H9 (cell line): ENCODE measurements around the gene C16orf78. TPM values are rescaled to one million over a fixed set of nuclear protein-coding genes. Genes with fewer than 3 reads are reported as not detected.

Source experiments
- DNase-seq: peaks from one replicate; pipeline ENCODE4 v3.0.0-alpha.2; 2017
- H2AFZ ChIP-seq: one replicate; pipeline ENCODE4 v1.6.1; 2013; ENCODE audit warnings: mild to moderate bottlenecking, low read length, control low read depth, moderate library complexity
- H2AK5ac ChIP-seq: 2 replicates; pipeline ENCODE4 v1.6.1; 2013; ENCODE audit warnings: low read length, control low read depth, mixed read lengths; ENCODE audit not compliant: insufficient read length
- H2BK120ac ChIP-seq: one replicate; pipeline ENCODE4 v1.6.1; 2013; ENCODE audit warnings: low read depth, mild to moderate bottlenecking, low read length, control low read depth, inconsistent platforms; ENCODE audit not compliant: poor library complexity, severe bottlenecking
- H2BK12ac ChIP-seq: 2 replicates; pipeline ENCODE4 v1.6.1; 2013; ENCODE audit warnings: low read length, control low read depth, mixed read lengths, low read depth; ENCODE audit not compliant: insufficient read length
- H2BK15ac ChIP-seq: 2 replicates; pipeline ENCODE4 v1.6.1; 2013; ENCODE audit warnings: low read depth, low read length, control low read depth
- H2BK20ac ChIP-seq: one replicate; pipeline ENCODE4 v1.6.1; 2013; ENCODE audit warnings: low read depth, mild to moderate bottlenecking, low read length, control low read depth, inconsistent platforms; ENCODE audit not compliant: poor library complexity, severe bottlenecking
- H2BK5ac ChIP-seq: 2 replicates; pipeline ENCODE4 v1.6.1; 2013; ENCODE audit warnings: low read length, control low read depth, mixed read lengths; ENCODE audit not compliant: insufficient read length
- H3K14ac ChIP-seq: 2 replicates; pipeline ENCODE4 v1.6.1; 2013; ENCODE audit warnings: low read length, control low read depth; ENCODE audit not compliant: insufficient read depth
- H3K18ac ChIP-seq: 2 replicates; pipeline ENCODE4 v1.6.1; 2013; ENCODE audit warnings: low read depth, mild to moderate bottlenecking, mixed read lengths, low read length, control low read depth; ENCODE audit not compliant: insufficient read length
- H3K23ac ChIP-seq: 2 replicates; pipeline ENCODE4 v1.6.1; 2013; ENCODE audit warnings: low read length, control low read depth, mixed read lengths, low read depth; ENCODE audit not compliant: insufficient read length
- H3K23me2 ChIP-seq: 2 replicates; pipeline ENCODE4 v1.6.1; 2013; ENCODE audit warnings: low read depth, mild to moderate bottlenecking, mixed read lengths, low read length, control low read depth; ENCODE audit not compliant: insufficient read length, poor library complexity, severe bottlenecking
- H3K27ac ChIP-seq: 2 replicates; pipeline ENCODE4 v1.5.1; 2013; ENCODE audit warnings: low read length, control low read depth, mixed read lengths, low read depth; ENCODE audit not compliant: insufficient read length
- H3K27me3 ChIP-seq: 2 replicates; pipeline ENCODE4 v1.6.1; 2013; ENCODE audit warnings: low read length, control low read depth, inconsistent platforms; ENCODE audit not compliant: insufficient read depth
- H3K4ac ChIP-seq: 2 replicates; pipeline ENCODE4 v1.6.1; 2013; ENCODE audit warnings: low read depth, mild to moderate bottlenecking, control low read depth, inconsistent platforms, low read length, moderate library complexity
- H3K4me1 ChIP-seq: 2 replicates; pipeline ENCODE4 v1.6.1; 2013; ENCODE audit warnings: low read length, control low read depth, inconsistent platforms; ENCODE audit not compliant: insufficient read depth
- H3K4me2 ChIP-seq: 2 replicates; pipeline ENCODE4 v1.6.1; 2013; ENCODE audit warnings: low read length, control low read depth, mixed read lengths; ENCODE audit not compliant: insufficient read length, insufficient read depth
- H3K56ac ChIP-seq: 2 replicates; pipeline ENCODE4 v1.6.1; 2013; ENCODE audit warnings: low read depth, mild to moderate bottlenecking, mixed read lengths, low read length, control low read depth; ENCODE audit not compliant: insufficient read length
- H3K79me1 ChIP-seq: 2 replicates; pipeline ENCODE4 v1.6.1; 2013; ENCODE audit warnings: low read depth, mild to moderate bottlenecking, moderate library complexity, low read length, control low read depth, inconsistent platforms; ENCODE audit not compliant: insufficient read depth, poor library complexity, severe bottlenecking
- H3K79me2 ChIP-seq: 2 replicates; pipeline ENCODE4 v1.6.1; 2013; ENCODE audit warnings: low read length, control low read depth, inconsistent platforms; ENCODE audit not compliant: insufficient read depth
- H3K9ac ChIP-seq: 2 replicates; pipeline ENCODE4 v1.6.1; 2013; ENCODE audit warnings: low read length, control low read depth, mixed read lengths; ENCODE audit not compliant: insufficient read length; ENCODE audit errors: extremely low read depth
- H3K9me3 ChIP-seq: one replicate; pipeline ENCODE4 v1.6.1; 2013; ENCODE audit warnings: low read depth, low read length, inconsistent platforms; ENCODE audit not compliant: control insufficient read depth
- H3T11ph ChIP-seq: one replicate; pipeline ENCODE4 v1.6.1; 2013; ENCODE audit warnings: mild to moderate bottlenecking, low read length, control low read depth, inconsistent platforms
- H4K20me1 ChIP-seq: one replicate; pipeline ENCODE4 v1.6.1; 2013; ENCODE audit not compliant: control insufficient read depth, insufficient read length, insufficient read depth
- H4K5ac ChIP-seq: 2 replicates; pipeline ENCODE4 v1.6.1; 2013; ENCODE audit warnings: low read depth, mild to moderate bottlenecking, mixed read lengths, low read length, control low read depth; ENCODE audit not compliant: insufficient read length
- H4K8ac ChIP-seq: replicated peaks from 2 replicates; pipeline ENCODE4 v1.6.1; 2013; ENCODE audit warnings: low read length, control low read depth, mixed read lengths, low read depth; ENCODE audit not compliant: insufficient read length
- H4K91ac ChIP-seq: 2 replicates; pipeline ENCODE4 v1.6.1; 2013; ENCODE audit warnings: low read depth, mild to moderate bottlenecking, moderate library complexity, mixed read lengths, low read length, control low read depth; ENCODE audit not compliant: insufficient read length
- H3K27ac Mint-ChIP-seq, 3 experiments: 2 replicates in 2 of 3; 3 replicates in 1 of 3; pipeline ENCODE4 v1.8.0; 2020 to 2021; ENCODE audit warnings: mixed read lengths in 3 of 3, mild to moderate bottlenecking in 1 of 3, moderate library complexity in 1 of 3
- H3K27me3 Mint-ChIP-seq: 2 replicates; pipeline ENCODE4 v1.8.0; 2021; ENCODE audit warnings: low read depth, mild to moderate bottlenecking, moderate library complexity, mixed read lengths
- H3K36me3 Mint-ChIP-seq, 3 experiments: 2 replicates in 2 of 3; 3 replicates in 1 of 3; pipeline ENCODE4 v1.8.0; 2020 to 2021; ENCODE audit warnings: low read depth in 3 of 3, mixed read lengths in 3 of 3; ENCODE audit not compliant: insufficient read depth in 1 of 3
- H3K4me1 Mint-ChIP-seq, 2 experiments: 2 replicates each; pipeline ENCODE4 v1.8.0; 2020; ENCODE audit warnings: mixed read lengths in 2 of 2
- H3K4me3 Mint-ChIP-seq, 2 experiments: 2 replicates in 1 of 2; 3 replicates in 1 of 2; pipeline ENCODE4 v1.8.0; 2020 to 2021; ENCODE audit warnings: mild to moderate bottlenecking in 2 of 2, mixed read lengths in 2 of 2, moderate library complexity in 1 of 2
- H3K9me3 Mint-ChIP-seq, 2 experiments: 2 replicates in 1 of 2; 3 replicates in 1 of 2; pipeline ENCODE4 v1.8.0; 2020; ENCODE audit warnings: mild to moderate bottlenecking in 2 of 2, mixed read lengths in 2 of 2, moderate library complexity in 1 of 2
- CTCF ChIP-seq: fragments of 200-600 bp; sonication (generic); conservative IDR thresholded peaks from 3 replicates; pipeline ENCODE4 v1.8.0; 2021; ENCODE audit warnings: antibody characterized with exemption, mild to moderate bottlenecking
- WGBS: extraction: QIAGEN DNeasy Blood & Tissue Kit; methylation state at CpG from one replicate; pipeline ENCODE4 v1.1.7; 2013; ENCODE audit warnings: missing lambda C conversion rate, low lambda C conversion rate, mixed read lengths; ENCODE audit not compliant: insufficient read length; ENCODE audit errors: extremely low coverage; 5-methylcytosine and 5-hydroxymethylcytosine counted together
- total RNA-seq: library from RNA; stranded (reverse); gene quantifications from 2 replicates; pipeline ENCODE4 v1.2.1, GENCODE V29; 2021

Gene C16orf78
- total RNA-seq, 1 experiment from 2014 or later: not detected

DNA sequence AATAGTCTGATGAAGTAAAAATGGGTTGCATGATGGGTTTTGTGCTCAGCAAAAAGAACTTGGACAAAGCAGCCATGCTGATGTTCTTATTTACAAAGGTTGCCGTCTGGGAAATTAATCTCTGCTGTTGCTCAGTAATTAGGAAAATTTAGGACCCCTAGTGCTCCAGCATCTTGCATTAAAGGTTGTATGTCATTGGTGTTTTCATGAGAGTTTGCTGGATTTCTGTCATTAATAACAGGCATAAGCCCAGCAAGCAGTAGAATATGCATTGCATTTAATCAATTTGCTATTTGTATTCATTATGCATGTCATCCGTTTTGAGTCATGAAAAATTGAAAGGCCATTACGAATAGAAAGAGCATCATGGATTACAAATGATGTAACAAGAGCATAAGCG, 45.3 kb upstream of the C16orf78 start:
- no peak overlapping the region for H3K4me3 Mint-ChIP-seq
- Histone ChIP-seq H2AFZ (no peak overlapping the region), H2BK5ac (no peak overlapping the region), H4K20me1 (no peaks in the 10 kb centered on the region), H2AK5ac (no peak overlapping the region), H4K8ac (no peak overlapping the region), H2BK20ac (no peak overlapping the region), H3K27me3 (no peaks in the 10 kb centered on the region), H3K23ac (no peak overlapping the region), H3K23me2 (no peaks in the 10 kb centered on the region), H3K79me2 (no peaks in the 10 kb centered on the region), H3K27ac (no peak overlapping the region), H3K18ac (no peak overlapping the region), H3K9me3 (no peaks in the 10 kb centered on the region), H3K4ac (no peak overlapping the region), H3K79me1 (no peaks in the 10 kb centered on the region), H2BK120ac (no peak overlapping the region), H3K4me2 (no peak overlapping the region), H3K4me1 (0 out of 2 replicates have a peak, but pooled peaks cover 4% of the 10 kb centered on the region), H3T11ph (no peak overlapping the region), H3K14ac (no peak overlapping the region), H4K5ac (no peak overlapping the region), H3K9ac (no peak overlapping the region), H4K91ac (no peak overlapping the region), H2BK15ac (no peak overlapping the region), H3K56ac (no peak overlapping the region), H2BK12ac (no peak overlapping the region)
- H3K9me3 Mint-ChIP-seq: no peaks in the 10 kb centered on the region
- H3K27me3 Mint-ChIP-seq: no peaks in the 10 kb centered on the region
- no peaks in the 10 kb centered on the region for H3K36me3 Mint-ChIP-seq
- peaks cover 17 to 21% of the 10 kb centered on the region in 2 experiments for H3K4me1 Mint-ChIP-seq
- no peak for DNase-seq
- H3K27ac Mint-ChIP-seq: no peak overlapping the region
- whole genome bisulfite sequencing: no CpG with 5 or more reads among the region's 4 CpGs
- TF ChIP-seq CTCF: no peak
